SH-SY5Y (cell line): ENCODE results near the gene ATN1.

Source experiments
- GATA2 ChIP-seq: IDR thresholded peaks from 2 replicates; pipeline ENCODE4 v1.6.1; 2011; ENCODE audit warnings: mild to moderate bottlenecking, low read depth, low read length
- GATA3 ChIP-seq: IDR thresholded peaks from 2 replicates; pipeline ENCODE4 v1.6.1; 2011; ENCODE audit warnings: low read depth, mild to moderate bottlenecking, low read length, moderate library complexity

Gene ATN1

GRCh38 chr12:6946033-6946919 lies 18.5 kb downstream of the ATN1 start:
- TF ChIP-seq GATA2 (no peak), GATA3 (no peak)

DNA sequence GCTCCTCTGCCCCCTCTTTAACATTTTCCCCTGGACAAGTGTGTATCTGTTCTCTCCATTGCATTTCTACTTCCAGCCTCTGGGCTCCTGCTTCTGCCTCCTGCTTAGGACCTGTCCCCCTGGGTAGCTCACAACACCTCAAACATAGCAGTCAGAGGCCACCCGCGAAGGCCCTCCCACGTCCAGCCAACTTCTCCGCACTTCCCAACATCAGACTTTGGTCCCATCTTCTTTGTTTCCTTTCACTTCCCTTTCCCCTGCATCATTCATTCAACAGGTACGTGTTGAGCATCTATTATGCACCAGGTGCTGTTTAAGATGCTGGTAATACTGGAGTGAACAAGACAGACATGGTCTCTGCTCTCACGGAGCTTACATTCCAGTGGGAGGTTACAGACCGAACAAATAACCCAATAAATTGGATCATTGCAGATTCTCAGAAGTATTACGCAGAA lies 19.2 kb downstream of the ATN1 start:
- no peak for TF ChIP-seq GATA2
- no peak for TF ChIP-seq GATA3

- TF ChIP-seq GATA3: no peak
Measured at GRCh38 chr12:6947615-6948014, 19.9 kb downstream of the ATN1 start.

GRCh38 chr12:6948873-6949594 lies 21.3 kb downstream of the ATN1 start:
- TF ChIP-seq GATA3 (no peak), GATA2 (no peak)

DNA sequence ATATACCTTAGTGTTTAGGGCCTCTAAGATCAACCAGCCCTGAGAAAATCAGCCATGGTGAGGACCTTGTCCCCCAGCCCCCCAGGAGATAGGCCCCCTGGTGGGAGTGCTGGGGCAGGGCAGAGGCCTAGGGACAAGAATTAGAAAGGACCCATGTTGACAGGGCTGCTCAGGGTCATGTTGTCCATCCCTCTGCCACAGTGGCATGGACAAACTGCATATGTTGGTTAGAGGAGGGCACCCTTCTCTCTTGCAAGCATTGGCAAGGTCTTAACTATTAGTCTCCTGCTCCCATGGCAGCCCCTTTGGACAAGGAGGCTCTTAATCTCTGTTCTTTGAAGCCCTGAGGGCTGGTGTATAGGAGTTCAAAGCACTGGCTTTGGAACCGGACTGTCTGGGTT lies 22.6 kb downstream of the ATN1 start:
- TF ChIP-seq GATA3 (no peak), GATA2 (no peak)

- TF ChIP-seq GATA3 (no peak), GATA2 (no peak)
Measured at GRCh38 chr12:6950811-6951540, 23.2 kb downstream of the ATN1 start, which contains the start of gene PTPN6. Gene PTPN6, plus strand, starts transcription at chr12:6951356. Its CDS starts 157 bp downstream, at chr12:6951513.

DNA sequence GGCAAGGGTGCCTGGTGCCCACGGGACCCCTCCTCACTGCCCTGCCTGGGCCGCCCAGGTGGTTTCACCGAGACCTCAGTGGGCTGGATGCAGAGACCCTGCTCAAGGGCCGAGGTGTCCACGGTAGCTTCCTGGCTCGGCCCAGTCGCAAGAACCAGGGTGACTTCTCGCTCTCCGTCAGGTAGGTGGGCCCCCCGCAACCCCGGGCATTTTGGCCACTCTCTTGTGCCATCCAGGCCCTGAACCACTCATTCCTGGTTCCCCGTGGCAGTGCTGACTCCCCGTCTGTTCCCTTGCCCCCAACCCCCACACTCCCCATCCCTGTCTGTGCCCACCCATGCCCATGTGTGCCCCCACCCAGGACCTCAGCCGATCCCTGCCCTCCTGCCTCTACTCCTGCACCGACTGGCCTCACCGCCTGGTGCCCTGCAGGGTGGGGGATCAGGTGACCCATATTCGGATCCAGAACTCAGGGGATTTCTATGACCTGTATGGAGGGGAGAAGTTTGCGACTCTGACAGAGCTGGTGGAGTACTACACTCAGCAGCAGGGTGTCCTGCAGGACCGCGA lies 23.9 kb downstream of the ATN1 start:
- no peak for TF ChIP-seq GATA2
- no peak for TF ChIP-seq GATA3

- no peak for TF ChIP-seq GATA3
- TF ChIP-seq GATA2: no peak
Measured at GRCh38 chr12:6952121-6952862, 24.5 kb downstream of the ATN1 start.

- TF ChIP-seq GATA3 (no peak), GATA2 (no peak)
Measured at GRCh38 chr12:6952863-6953441, 25.2 kb downstream of the ATN1 start.

DNA sequence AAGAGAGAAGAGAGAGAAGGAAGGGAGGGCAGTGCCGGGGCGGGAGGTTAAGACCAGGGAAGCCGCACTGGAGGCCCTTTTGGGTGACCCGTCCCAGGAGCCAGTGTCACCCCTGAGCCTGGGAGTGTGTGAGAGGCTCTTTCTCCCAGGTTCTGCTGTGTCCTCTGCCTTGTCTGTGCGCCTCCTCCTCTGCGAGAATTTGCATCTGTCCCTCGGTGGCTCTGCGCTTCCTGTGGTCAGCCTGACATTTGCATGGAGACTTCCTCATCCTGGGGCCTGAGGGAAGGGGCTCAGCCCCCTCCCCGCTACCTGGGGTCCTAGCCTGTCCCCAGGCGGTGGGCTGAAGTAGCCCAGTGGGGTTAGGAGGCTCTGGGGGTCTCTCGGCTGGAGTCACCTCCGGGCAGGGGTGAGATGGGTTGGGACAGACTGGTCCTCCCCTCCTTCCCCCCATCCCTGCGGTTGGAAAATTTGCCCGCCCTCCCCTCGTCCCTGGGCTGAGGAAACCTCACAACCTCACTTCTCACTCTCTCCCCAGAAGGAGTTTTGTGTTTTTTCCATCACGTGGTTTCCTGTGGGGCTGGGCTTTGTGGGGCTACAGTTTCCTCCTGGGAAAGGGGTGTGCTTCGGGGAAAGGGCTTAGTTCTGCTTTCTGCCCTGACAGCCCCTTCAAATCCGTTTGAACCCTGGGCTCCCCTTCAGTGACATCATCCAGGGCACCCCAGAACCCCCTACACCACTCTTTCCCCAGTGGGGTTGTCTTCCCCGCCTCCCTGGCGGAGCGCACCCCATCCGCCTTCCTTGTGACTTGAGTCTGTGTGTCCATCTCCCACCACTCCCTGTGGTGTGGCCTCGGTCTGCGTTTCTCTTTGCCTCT lies 25.9 kb downstream of the ATN1 start:
- TF ChIP-seq GATA2 (no peak), GATA3 (no peak)

- no peak for TF ChIP-seq GATA2
- no peak for TF ChIP-seq GATA3
Measured at GRCh38 chr12:6954316-6955107, 26.8 kb downstream of the ATN1 start.
